CD4-positive, alpha-beta T cell treated with Interleukin-6 for 4 hours (primary cell): ENCODE data around the gene SLC35F3.

Experiments
- DNase-seq: peaks from one replicate; pipeline ENCODE4 v3.0.0-alpha.2; 2020; ENCODE audit warnings: mixed read lengths

SLC35F3 gene

DNA sequence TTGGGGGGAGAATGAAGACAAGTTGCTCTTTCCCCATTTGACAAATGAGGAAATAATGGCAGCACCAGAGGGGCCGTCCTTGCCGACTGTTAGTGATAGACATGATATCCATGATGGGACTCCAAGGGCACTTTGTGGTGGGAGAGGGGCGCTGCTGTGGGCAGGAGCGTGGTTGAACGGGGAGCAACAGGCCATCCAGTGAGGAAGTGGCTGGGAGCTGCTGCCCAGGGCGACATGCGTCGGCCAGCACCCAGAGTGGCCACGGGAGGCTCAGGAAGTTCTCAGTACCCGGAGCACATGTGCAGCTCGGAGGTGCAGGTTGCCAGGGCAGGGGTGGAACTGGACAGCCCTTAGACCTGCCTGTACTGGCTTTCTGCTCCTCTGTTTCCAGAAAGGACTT, 71.0 kb downstream of the SLC35F3 start:
- DNase-seq: no peak

DNA sequence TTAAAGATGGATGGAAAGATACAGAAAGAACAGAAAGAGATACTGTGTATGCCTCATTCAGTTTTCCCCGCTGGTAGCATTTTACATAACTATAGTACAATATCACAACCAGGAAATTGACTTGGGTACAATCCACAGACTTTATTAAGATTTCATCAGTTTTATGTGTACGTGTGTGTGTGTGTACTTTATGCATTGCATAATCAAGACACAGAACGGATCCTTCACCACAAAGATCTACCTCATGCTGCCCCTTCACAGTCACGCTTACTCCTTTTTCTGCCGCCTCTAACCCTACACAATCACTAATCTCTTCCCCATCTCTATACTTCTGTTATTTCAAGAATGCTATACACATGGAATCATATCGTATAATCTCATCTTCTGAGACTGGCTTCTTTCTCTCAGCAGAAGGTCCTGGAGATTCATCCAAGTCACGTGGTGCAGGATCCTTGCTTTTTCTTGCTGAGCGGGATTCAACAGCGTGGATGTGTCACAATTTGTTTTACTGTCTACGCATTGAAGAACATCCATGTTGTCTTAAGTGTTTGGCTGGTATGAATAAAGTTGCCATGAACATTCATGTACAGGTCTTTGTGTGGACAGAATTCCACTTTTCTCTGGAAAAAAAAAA, 76.7 kb downstream of the SLC35F3 start:
- no peak for DNase-seq

DNA sequence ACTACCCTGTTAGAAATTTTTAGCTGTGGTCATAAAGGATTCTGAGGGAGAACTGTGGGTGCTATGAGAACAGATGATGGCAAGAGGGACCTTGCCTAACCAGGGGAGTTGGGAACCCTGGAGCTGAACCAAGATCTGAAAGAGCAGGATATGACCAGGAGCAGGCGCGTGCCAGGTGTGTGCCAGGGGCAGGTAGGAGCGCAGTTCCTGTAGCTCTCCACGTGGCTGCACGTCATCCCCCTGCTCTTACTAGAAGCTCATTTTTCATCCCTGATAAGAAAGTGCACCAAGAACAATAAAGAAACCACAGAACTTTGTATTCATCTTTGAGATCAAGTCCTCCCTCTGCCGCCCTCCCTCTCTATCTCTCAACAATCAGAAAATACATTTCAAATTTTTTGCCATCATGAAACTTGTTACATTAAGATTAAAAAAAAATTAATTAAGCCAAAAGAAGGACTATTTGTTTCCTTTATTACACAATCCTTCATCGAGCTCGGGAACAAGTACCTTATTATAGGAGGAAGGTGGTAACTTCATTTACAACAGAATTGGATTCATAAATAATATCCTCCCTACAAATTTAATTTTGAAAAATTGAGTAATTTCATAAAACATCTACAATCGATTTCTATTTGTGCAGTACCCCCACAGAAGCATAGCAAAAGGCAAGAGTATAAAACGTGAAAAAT, 78.5 kb downstream of the SLC35F3 start:
- DNase-seq: no peak

DNA sequence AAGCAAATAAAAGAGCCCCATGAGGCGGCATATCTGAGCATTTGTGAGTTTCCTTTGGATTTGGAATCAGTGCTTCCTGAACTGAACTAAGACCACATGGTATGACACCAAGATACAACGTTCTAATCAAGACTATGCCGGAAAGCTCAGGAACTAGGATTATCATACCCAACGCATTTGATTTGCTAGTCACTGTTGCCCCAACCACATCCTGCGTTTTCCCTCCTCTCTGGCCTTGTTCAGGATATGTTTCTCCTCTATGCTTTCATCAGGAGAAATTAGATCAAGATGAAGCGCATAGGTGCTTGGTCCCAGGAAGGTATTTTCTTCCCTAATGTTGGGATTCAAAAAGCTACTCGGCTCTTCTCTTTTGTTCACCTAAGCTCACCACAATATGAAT, 79.3 kb downstream of the SLC35F3 start:
- no peak for DNase-seq

DNA sequence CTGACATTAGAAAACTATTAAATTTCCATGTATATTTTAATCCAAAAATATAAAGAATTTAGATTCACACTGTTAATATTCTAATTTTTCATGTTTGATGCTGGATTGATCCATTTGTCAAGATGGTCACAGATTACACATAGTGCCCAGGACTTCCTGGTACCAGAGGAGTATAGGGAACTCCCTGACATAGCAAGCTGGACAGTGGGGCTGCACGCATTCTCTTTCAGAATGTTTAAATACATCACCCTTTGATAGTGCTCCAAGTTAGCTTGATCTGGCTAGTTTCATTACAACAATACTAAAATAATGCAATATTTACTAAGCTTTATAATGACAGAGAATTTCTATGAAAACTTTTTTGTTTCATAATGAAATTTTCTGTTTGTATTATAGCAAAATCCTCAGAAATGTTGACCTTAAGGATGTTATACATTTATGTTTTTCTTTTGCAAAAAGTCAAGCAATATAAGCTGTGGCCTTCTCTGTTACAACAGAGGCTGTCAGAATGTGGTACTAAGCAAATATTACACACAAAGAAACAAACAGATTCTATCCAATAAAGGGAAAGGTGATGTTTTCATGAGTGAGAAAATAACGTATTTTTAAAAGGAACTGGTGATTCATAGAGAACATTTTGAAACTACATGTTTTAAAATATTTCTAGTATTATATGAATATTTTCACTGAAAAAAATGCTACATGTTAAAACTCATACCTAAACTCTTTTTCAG, 84.7 kb downstream of the SLC35F3 start:
- DNase-seq: no peak

DNA sequence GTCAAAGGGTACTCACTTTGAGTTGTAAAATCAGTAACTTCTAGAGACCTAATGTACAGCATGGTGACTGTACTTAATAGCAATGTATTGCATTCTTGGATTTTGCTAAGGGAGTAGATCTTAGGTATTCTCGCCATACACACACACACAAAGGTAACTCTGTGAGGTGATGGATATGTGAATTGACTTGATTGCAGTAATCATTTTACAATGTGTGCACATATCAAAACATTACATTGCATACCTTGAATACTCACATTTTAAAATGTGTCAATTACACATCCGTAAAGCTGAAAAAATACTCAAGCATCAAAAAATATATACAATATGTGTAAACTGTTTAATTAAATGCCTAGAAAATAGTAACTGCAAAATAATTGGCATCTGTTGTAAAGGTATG, 86.0 kb downstream of the SLC35F3 start:
- DNase-seq: no peak

DNA sequence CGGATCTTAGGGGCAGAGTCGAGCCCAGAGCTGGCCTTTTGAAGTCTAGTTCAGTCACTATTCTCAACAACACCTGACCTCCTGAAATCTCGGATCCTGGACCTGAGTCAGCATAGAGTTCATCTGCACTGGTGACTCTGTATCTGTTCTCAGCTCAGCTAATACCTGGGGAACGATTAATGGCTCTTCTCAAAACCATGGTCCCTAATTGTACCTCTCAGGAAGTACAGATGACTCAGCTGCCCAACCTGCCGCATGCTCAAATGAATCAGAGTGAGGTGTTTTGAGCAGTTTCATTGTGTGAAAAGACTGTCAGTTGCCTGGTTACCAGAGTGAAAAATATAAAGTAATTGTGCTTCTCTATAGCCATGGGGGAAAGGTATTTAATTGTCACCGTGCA, 89.2 kb downstream of the SLC35F3 start:
- no peak for DNase-seq

DNA sequence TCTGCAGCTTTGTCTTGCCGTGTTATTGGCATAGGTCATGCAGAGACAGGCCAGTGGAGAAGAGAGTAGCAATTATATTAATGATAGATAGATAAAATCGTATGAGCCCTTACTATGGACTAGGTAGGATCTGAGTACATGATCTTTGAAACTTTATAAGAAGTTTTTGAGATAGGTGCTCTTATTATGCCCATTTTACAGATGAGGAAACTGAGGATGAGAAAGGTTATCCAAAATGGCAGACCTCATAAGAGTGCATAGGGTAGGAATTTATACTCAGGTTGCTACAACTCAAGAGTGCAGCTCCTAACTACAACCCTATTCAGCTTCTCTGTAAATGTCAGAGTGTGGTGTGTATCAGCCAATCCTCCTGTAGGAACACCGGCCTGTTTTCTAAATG, 89.6 kb downstream of the SLC35F3 start:
- DNase-seq: no peak

DNA sequence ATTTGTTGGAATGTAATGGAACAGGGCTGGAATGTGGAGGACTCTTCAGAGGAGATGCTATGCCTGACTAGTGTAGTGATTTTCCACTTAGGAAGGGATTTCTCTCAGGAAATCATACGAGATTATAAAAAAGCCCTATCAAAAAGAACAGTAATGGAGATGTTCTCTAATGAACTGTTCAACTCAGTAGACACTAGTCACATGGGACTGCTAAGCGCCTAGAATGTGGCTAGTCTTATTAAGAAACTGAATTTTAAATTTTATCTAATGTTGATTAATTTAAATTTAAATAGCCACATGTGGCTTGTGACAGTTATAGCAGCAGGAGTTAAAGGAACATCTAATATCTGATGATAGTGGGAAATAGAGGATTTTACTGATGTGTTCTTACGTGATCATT, 94.0 kb downstream of the SLC35F3 start:
- DNase-seq: no peak

DNA sequence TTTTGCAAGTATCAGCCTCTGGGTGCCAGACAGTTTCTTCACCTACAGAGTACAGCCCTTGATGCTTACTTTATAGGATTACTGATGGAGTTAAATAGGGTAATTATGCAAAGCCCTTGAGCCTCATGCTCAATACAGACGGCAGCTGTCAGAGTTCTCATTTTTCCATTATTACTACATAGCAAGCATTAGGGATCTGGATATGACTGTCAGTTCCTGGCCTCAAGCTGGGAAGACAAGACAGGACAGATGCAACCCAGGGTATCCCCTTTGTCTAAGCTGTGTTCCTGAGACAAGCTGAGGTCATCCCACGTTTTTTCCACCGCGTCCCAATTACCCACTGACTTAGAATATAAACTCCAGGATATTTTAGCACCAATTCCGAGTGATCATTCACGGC, 94.4 kb downstream of the SLC35F3 start:
- no peak for DNase-seq

DNA sequence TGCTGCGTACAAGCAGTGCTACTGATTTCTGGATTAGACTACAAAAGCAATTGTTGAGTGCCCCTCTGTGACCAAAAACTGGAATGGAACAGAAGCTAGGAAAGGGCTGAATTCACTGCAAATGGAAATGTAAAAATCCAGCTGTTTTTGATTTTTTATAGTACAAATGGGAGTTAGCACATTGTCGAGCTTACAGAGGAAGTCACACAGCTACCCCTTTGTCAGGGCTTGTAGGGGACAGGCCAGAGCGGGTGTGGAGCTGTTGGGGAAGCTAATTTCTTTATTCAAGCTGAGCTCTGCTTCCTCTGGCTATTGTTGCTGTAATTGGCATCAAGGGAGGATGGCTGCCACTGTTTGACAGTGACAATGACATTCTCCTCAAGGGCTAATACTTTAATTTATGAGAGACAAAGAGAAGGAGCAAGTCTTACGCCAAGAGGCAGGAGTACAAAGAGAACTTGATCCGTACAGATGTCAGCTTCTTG, 96.1 kb downstream of the SLC35F3 start:
- DNase-seq: no peak

DNA sequence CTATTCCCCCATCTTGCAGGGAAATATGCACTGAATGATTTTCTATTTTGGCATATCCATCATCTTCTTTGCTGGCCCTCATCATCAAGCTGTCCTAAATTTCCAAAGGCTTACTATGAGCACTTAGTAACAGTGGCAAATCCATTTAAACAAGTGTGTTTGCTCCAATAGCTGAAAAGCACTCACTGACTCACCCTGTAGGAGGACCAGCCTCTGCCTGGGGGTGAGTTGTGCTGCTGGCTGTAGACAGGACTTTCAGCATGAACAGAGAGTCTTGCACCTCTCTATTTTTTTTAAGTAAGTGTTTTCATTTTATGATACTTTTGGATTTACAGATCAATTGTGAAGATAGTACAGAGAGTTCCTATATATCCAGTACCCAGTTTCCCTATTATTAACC, 97.3 kb downstream of the SLC35F3 start:
- DNase-seq: no peak

DNA sequence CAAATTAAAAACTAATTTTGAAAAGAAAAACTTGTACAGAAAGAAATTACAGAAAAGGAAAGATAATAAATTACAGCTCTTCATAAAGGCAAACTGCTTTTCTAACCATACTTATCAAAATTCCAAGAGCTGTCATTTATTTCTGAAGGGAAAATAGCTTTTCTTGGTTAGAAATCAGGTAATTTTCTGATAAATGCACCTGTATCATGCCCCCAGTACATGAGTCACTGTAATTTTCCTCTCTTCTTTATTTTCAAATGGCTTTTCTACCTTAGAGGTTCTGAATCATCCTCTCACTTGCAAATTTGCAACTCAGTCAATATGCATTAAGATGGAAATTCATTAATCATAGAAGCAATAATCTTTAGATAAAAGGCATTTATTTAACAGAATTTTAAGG, 100.1 kb downstream of the SLC35F3 start:
- DNase-seq: no peak

DNA sequence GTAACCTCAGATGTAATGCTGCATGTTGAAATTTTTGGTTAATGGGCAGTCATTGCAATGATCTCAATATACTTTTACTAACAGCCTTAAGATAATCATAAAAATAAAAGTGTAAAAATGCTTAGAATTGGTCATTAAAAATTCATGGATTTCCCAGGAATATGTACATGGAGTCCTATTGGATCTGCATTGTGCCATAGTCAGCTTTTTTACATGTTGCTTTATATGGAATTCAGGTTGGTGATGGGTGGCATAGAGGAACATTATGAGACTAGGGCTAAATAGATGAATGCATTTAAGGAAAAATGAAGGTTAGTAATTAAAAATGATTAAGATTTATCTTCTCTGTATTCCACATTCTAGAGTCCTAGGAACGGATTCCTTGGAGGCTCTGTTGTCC, 103.2 kb downstream of the SLC35F3 start:
- no peak for DNase-seq

DNA sequence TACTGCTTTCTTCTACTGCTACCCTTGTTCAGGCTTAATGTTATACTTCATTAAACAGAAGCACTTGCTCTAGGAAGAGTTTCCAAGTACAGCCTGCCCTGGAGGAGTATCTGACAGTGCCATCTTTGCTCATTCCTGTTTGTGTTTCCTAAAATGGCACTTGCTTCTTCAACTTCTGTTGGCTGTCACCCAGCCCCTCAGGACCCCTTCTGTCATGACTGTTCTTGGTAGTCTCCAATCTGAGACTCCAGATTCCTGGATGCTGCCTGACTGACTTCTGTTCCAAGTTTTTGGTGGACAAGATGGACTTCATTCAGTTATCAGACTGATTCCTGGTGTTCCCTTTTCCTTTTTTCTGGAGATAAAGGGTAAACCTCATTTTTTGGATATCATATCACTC, 104.1 kb downstream of the SLC35F3 start:
- DNase-seq: no peak

DNA sequence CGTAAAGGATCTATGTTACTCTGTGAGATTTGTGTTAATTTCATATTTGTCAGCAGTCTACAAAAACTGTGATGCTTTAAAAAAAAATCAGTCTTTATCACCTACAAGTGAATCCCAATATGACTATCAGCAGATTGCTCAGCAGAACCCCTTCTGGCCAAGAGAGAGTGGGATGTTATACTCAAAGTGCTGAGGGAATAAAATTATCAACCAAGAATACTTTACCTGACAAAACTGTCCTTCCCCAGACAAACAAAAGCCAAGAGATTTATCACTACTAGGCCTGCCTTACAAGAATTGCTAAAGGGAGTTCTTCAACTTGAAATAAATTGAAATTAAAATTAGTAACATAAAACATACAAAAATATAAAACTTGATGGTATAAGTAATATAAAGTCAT, 105.2 kb downstream of the SLC35F3 start:
- no peak for DNase-seq

DNA sequence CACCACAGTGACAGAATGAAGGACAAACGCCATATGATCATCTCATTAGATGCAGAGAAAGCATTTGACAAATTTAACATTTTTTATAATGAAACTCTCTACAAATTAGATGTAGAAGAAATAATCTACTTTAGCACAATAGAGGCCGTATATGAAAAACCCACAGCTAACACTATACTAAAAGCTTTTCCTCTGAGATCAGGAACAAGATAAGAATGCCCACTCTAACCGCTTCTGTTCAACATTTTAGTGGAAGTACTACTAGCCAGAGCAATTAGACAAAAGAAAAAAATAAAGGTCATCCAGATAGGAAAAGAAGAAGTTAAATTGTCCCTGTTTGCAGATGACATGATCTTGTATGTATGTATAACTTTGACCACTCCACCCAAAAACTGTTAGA, 109.7 kb downstream of the SLC35F3 start:
- no peak for DNase-seq

DNA sequence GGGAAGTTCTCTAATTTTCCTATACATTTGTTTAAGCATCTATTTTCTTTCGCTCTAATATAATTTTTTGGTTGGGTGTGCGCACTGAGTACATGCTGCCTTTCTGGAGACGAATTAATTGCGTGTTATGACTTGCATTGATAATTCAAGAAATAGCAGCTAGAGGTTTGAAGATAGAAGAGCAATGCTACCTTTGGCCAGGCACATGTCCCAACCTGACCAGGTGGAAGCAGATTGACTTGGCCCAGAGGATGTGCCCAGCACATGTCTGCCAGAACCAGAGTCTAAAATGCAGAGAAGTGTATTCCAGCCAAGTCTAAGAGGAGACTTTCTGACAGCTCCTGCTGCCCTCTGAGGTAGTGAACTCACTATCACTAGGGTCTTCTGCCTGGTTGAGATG, 114.3 kb downstream of the SLC35F3 start:
- no peak for DNase-seq

DNA sequence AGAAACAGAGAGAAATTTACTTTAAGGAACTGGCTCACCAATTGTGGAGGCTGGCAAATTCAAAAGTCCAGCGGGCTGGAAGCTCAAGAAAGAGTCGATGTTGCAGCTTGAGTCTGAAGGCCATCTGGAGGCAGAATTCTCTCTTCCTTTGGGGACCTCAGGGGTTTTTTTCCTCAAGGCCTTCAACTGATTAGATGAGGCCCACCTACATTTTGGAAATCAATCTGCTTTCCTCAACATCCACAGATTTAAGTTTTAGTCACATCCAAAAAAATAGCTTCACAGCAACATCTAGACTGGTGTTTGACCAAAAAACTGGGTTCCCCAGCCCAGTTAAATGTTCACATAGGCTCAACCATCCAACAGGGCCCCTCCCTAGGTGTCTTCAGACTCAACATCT, 114.9 kb downstream of the SLC35F3 start:
- DNase-seq: no peak

DNA sequence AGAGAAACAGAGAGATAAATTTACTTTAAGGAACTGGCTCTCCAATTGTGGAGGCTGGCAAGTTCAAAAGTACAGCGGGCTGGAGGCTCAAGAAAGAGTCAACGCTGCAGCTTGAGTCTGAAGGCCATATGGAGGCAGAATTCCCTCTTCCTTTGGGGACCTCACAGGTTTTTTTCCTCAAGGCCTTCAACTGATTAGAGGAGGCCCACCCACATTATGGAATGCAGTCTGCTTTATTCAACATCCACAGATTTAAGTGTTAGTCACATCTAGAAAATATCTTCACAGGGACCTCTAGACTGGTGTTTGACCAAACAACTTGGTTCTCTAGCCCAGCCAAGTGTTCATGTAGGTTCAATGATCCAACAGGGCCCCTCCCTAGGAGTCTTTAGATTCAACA, 117.8 kb downstream of the SLC35F3 start:
- no peak for DNase-seq

DNA sequence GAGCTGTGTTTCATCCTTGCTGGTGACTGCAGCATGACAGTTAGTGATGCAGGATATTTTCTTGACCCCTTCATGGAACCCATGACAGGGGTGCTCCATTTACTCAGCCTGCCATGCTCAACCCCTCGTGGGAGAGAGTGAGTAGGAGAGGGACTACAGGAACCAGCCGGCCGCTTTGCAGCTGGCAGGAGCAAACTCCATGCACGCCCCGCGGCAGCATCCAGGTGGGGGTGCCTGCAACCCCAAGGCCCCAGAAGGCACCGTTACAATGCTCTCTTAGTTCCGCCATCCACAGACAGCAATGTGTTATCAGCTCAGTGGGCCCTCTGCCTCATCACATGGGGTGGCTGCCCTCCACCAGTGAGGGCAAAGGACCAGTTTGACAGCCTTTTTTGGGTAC, 135.1 kb downstream of the SLC35F3 start:
- no peak for DNase-seq

DNA sequence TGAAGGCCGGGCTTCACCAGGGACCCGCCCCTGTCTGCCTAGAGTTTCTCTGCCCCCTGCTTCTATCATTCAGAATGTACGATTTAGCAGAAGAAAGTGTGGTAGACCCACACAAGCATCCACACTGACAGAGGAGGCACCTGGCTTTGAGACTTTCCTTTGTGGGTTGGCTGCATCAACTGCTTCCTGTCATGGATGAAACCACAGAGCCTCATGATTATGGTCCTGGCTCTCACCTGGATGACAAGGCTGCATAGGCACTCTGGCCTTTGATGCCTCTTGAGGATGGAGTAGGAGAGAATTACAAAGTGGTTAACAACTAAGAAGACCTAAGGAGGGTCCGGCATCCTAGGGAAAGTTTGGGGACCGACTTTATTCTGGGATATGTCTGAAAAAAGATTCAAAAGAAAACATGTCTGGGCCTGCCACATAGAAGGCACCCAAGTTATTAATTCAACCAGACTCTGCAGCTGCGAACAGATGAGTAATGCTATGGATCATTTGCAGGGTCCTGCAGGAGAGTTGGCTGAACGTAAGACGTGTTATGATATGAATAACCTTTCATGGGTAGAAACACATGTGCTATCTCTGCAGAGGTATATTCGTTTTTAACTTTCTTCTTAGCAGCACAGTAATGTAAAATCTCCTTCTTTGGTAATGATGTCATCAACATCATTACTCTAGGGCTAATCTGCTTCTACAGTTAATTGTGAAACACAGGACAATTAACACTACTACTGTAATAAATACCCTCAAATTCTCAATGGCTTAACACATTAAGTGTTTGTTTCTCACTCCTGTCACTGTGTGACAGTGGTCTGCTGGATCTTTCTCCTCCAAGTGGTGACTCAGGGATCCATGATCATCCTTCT, 136.2 kb downstream of the SLC35F3 start:
- DNase-seq: no peak

DNA sequence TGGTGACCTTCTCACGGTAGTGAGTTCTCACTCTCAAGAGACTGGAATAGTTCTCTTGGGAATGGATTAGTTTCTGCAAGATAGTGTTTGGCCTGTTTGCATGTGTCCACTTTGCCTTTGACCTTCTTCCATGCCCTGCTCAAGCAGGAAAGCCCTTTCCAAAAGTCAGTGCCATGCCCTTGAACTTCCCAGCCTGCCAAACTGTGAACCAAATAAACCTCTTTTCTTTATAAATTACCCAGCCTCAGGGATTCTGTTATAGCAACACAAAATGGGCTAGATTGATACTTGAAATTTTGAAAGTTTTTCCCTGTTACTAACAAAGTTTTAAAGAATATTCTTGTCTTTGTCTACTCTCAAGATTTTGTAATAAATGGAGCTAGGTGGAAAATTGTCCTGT, 139.6 kb downstream of the SLC35F3 start:
- no peak for DNase-seq
